ENCODE data around the gene SLC8A2. TPM values are rescaled to one million over a fixed set of nuclear protein-coding genes. Genes with fewer than 3 reads are reported as not detected.
"Not testable (repeated sequence)": the region's sequence is repeated elsewhere in the genome, so short reads cannot be mapped to it uniquely, and the experiment has no call there.

SLC8A2 gene
- total RNA-seq, 1 donor from 2014 or later = 0.39 TPM

GRCh38 chr19:47414469-47414868 lies 57.2 kb downstream of the SLC8A2 start:
- intact Hi-C loops (cut with micrococcal nuclease) = no loop called here

- intact Hi-C loops (cut with micrococcal nuclease) = no loop called here
These were observed 57.8 kb downstream of the SLC8A2 start for GRCh38 chr19:47413941-47414340.

- intact Hi-C loops (cut with micrococcal nuclease) = not testable (repeated sequence)
These were observed 60.0 kb downstream of the SLC8A2 start for GRCh38 chr19:47411696-47412095.

- intact Hi-C loops (cut with micrococcal nuclease) = no loop called here
These were observed 60.6 kb downstream of the SLC8A2 start for GRCh38 chr19:47411101-47411500.

DNA sequence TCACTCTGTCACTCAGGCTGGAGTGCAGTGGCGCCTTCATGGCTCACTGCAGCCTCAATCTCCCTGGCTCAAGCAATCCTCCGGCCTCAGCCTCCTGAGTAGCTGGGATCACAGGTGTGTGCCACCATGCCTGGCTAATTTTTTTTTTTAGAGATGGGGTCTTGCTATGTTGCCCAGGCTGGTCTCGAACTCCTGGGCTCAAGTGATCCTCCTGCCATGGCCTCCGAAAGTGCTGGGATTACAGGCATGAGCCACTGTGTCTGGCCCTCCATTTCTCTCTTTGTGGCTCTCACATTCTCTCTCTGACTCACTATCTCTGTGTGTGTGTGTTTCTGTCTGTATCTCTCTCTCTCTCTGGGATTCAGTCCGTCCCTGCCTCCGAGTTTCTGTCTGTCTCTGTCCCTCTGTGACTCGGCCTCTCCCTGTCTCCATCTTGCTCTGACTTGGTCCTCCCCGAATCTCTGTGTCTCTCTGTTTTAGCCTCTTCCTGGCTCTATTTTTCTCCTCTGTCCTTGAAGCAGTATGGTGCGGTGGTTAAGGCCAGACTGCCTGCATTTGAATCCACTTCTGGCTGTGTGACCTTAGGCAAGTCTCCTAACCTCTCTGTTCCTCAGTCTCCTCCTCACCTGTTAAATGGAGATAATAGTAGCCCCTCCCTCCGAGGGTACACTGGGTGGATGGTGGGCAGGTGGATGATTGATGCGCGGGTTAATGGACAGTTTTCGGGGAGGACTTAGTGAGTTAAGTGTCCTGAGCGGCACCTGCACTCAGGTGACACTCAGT lies 63.3 kb downstream of the SLC8A2 start:
- intact Hi-C loops (cut with micrococcal nuclease) = no loop called here

DNA sequence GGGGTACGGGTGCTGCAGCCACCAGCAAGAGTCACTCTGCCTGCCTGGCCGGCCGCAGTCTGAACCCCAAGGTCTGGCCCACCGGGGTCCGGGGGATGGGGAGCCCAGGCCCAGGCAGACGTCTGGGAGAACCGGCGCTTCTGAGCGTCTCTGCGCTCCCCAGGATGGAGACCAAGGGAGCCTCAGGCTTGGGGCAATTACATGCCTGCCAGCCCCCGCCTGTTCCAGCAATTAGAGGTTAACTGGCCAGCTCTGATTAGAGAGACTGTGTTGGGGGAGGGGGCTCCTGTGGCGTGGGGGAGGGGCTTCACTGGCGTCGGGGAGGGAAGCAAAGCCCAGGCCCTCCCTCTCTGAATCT lies 64.3 kb downstream of the SLC8A2 start:
- intact Hi-C loops (cut with micrococcal nuclease) = no loop called here

- intact Hi-C loops (cut with micrococcal nuclease) = no loop called here
These were observed 64.8 kb downstream of the SLC8A2 start for GRCh38 chr19:47406711-47407416.

- intact Hi-C loops (cut with micrococcal nuclease) = no loop called here
These were observed 65.8 kb downstream of the SLC8A2 start for GRCh38 chr19:47405854-47406417.

DNA sequence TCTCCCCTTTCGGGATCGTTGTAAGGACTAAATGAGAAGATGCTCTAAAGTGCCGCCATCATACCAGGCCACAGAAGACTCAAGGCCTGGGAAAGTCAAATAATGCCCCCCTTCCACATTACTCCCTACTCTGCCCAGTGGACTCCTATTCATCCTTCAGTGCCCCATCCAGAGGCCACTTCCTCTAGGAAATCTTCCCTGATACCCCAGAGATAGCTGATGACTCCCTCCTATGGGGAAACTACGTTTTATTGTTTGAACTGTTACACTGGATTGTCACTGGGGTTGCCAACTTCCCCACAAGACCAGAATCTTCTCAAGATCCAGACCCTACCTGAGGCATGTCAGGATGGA lies 66.5 kb downstream of the SLC8A2 start:
- intact Hi-C loops (cut with micrococcal nuclease) = no loop called here

DNA sequence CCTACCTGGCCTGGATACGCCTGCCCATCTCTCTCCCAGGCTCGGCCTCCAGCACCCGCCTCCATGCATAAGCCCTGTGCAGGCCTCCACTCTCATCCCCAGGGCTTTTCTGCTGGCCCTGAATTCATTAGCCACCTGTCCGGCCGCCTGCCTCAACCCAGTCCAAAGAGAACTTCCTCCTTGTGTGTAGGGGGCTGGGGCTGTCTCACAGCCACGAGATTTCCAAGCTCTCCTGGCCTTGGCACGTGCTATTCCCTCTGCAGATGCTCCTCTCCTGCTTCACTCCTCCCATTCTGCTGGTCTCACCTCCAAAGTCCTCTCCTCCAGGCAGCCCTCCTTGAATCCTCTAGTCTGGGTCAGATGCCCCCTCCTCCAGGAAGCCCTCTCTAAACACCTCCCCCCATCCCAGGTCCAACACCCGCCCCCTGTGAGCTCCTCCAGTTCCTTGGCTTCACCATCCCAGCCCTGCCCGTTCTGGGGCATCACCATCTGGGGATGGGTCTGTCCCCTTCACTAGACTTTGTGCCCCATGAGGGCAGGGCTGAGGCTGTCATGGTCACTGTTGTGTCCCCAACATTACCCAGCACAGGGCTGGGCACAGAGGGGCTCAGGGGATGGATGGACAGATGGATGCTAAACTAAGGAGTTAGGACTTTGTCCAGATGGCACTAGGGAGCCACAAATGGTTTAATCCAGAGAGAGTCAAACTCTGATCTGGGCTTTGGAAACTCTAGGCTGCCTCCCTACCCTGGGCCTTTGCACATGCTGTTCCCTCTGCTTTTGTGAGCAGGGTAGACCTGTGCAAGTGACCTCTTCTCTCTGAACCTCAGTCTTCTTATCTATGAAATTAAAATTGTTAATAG lies 67.1 kb downstream of the SLC8A2 start:
- intact Hi-C loops (cut with micrococcal nuclease) = no loop called here

DNA sequence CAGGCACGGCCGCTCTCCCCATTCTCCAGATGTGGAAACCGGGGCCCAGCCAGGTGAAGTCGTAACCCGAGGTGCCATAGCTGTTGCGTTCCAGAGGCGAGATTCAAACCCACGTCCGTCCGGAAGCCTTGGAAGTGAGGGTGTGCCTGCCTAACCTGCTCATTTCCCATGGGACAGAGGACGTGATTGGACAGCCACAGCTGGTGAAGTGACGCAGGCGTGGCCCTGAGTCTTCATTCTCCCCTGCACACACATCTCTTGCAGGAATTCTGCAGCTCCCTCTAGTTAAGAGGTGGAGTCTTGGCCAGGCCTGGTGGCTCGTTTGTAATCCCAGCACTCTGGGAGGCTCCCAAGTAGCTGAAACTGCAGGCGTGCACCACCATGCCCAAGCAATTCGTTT lies 69.2 kb downstream of the SLC8A2 start:
- intact Hi-C loops (cut with micrococcal nuclease) = no loop called here

GRCh38 chr19:47398707-47399597 lies 72.7 kb downstream of the SLC8A2 start:
- intact Hi-C loops (cut with micrococcal nuclease) = no loop called here

GRCh38 chr19:47391510-47392223 lies 80.0 kb downstream of the SLC8A2 start:
- intact Hi-C loops (cut with micrococcal nuclease) = loop anchor here (1.0 kb wide), 2 partner anchors 95 to 107 kb away; no protein-coding TSS in a partner anchor

GRCh38 chr19:47390533-47391488 lies 80.9 kb downstream of the SLC8A2 start:
- intact Hi-C loops (cut with micrococcal nuclease) = loop anchor here (1.0 kb wide), 2 partner anchors 95 to 107 kb away; no protein-coding TSS in a partner anchor

GRCh38 chr19:47389150-47389556 lies 82.5 kb downstream of the SLC8A2 start:
- intact Hi-C loops (cut with micrococcal nuclease) = no loop called here

DNA sequence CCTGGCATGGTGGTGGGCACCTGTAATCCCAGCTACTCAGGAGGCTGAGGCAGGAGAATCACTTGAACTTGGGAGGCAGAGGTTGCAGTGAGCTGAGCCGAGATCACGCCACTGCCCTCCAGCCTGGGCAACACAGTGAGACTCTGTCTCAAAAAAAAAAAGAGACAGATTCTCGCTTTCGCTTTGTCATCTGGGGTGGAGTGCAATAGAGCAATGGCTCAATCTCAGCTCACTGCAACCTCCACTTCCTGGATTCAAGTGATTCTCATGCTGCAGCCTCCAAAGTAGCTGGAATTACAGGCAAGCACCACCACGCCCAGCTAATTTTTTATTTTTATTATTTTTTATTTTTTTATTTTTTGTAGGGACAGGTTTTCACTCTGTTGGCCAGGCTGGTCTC lies 83.0 kb downstream of the SLC8A2 start:
- intact Hi-C loops (cut with micrococcal nuclease) = not testable (repeated sequence)

DNA sequence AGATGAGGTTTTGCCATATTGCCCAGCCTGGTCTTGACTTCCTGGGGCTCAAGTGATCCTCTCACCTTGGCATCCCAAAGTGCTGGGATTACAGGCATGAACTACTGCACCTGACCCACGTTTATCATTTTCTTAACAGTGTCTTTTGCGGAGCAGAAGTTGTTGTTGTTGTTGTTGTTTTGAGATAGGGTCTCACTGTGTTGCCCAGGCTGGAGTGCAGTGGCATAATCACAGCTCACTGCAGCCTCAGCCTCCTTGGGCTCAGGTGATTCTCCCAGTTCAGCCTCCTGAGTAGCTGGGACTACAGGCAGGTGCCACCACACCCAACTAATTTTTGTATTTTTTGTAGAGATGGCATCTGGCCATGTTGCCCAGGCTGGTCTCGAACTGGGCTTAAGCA lies 84.1 kb downstream of the SLC8A2 start:
- intact Hi-C loops (cut with micrococcal nuclease) = not testable (repeated sequence)

DNA sequence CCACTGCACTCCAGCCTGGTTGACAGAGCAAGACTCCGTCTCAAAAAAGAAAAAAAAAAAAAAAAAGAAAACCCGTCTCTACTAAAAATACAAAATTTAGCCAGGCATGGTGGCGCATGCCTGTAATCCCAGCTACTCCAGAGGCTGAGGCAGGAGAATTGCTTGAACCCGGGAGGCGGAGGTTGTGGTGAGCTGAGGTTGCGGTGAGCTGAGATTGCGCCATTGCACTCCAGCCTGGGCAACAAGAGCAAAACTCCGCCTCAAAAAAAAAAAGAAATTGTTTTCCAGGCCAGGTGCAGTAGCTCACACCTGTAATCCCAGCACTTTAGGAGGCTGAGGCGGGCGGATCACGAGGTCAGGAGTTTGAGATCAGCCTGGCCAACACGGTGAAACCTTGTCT lies 85.1 kb downstream of the SLC8A2 start:
- intact Hi-C loops (cut with micrococcal nuclease) = not testable (repeated sequence)

DNA sequence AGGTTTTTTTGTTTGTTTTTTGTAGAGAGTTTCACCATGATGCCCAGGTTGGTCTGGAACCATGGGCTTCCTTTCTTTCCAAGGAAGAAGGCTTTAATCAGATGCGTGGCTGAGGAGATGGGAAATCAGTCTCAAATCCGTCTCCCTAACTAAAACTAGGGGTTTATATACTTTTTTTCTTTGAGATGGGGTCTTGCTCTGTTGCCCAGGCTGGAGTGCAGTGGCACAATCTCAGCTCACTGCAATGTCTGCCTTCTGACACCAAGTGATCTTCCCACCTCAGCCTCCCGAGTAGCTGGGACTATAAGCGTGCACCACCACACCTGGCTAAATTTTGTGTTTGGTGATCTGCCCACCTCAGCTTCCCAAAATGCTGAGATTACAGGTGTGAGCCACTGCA lies 87.2 kb downstream of the SLC8A2 start:
- intact Hi-C loops (cut with micrococcal nuclease) = not testable (repeated sequence)

All from T-helper 2 cell treated with Interferon-gamma antibody and Interleukin-4, amounts not matched to agents 100 ng/mL and 5 ng/mL, for 36 hours (primary cell).